Measurements from ENCODE around the gene DOCK7. TPM values are rescaled to one million over a fixed set of nuclear protein-coding genes. Genes with fewer than 3 reads are reported as not detected.

DOCK7 gene
- total RNA-seq, 1 donor from 2014 or later = 36.5 TPM

- TF ChIP-seq, protein P1, sequence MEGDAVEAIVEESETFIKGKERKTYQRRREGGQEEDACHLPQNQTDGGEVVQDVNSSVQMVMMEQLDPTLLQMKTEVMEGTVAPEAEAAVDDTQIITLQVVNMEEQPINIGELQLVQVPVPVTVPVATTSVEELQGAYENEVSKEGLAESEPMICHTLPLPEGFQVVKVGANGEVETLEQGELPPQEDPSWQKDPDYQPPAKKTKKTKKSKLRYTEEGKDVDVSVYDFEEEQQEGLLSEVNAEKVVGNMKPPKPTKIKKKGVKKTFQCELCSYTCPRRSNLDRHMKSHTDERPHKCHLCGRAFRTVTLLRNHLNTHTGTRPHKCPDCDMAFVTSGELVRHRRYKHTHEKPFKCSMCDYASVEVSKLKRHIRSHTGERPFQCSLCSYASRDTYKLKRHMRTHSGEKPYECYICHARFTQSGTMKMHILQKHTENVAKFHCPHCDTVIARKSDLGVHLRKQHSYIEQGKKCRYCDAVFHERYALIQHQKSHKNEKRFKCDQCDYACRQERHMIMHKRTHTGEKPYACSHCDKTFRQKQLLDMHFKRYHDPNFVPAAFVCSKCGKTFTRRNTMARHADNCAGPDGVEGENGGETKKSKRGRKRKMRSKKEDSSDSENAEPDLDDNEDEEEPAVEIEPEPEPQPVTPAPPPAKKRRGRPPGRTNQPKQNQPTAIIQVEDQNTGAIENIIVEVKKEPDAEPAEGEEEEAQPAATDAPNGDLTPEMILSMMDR (IDR thresholded peaks at IDR 0.05) = no peak
- ATAC-seq (no peak), DNase-seq (no peak)
- intact Hi-C loops (cut with DNase I) = no loop called here
- no peak overlapping the region for H3K4me3 ChIP-seq
- peaks cover under 1% of the 10 kb centered on the region for H3K36me3 ChIP-seq
- H3K4me1 ChIP-seq = no peaks in the 10 kb centered on the region
- H3K27ac ChIP-seq = no peak overlapping the region
- H3K27me3 ChIP-seq (ENCODE audit: low read depth) = no peaks in the 10 kb centered on the region
- no peaks in the 10 kb centered on the region for H3K9me3 ChIP-seq
These were observed 164.3 kb downstream of the DOCK7 start for GRCh38 chr1:62523860-62524259.

DNA sequence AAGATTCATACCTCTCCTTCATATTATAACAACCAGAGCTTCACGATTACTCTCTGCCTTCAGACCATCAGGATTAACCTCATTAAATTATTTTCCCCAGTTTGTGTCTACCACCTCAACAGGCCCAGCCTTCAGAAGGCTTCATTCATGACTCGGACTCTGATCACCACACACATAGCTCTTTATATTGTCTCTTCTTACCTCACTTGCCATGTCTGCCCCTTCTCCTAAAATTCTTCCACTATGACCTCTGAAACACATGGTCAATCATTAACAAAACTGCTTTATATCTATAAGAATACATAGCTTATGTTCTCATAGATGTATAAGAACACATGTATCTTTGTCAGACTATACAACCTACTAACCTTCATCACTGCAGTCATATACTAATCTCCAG, 171.6 kb downstream of the DOCK7 start:
- no peaks in the 10 kb centered on the region for H3K27me3 ChIP-seq (ENCODE audit: low read depth)
- no peak for DNase-seq
- ATAC-seq = no peak
- TF ChIP-seq, protein P1 (IDR thresholded peaks at IDR 0.05) = no peak
- no peaks in the 10 kb centered on the region for H3K4me1 ChIP-seq
- no peaks in the 10 kb centered on the region for H3K9me3 ChIP-seq
- H3K36me3 ChIP-seq = no peaks in the 10 kb centered on the region
- intact Hi-C loops (cut with DNase I) = no loop called here
- H3K27ac ChIP-seq = no peak overlapping the region
- no peak overlapping the region for H3K4me3 ChIP-seq

DNA sequence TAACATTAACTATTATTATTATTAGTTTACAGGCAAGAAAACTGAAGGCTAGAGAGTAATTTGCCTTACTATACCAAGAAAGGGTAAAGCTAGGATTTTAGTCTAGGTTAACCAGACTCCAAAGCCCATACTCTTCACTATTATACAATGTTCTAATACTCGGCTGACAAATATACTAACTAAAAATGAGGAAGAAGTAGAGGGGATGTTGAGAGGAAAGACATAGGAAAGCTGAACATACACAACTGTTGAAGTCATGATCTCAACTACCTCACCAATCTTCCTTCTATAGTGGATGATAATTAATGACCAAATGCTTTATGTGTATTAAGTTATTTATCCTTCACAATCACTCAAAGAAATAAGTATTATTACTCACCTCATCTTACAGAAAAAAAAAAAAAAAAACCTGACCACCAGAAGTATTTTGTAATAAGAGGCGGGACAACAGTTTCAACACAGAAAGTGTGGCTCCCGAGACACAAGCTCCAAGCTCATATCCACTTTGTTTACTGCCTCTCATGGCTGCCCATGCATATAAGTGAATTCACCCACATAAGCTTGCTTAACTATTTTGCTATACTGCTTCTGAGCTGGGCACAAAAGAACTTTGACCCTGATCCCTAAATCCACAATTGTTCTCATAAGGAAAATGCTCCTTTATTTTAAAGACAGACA, 173.3 kb downstream of the DOCK7 start:
- TF ChIP-seq, protein P1 (IDR thresholded peaks at IDR 0.05) = no peak
- no peaks in the 10 kb centered on the region for H3K4me1 ChIP-seq
- DNase-seq (no peak), ATAC-seq (no peak)
- H3K27me3 ChIP-seq (ENCODE audit: low read depth) = no peaks in the 10 kb centered on the region
- no peaks in the 10 kb centered on the region for H3K9me3 ChIP-seq
- H3K4me3 ChIP-seq = no peak overlapping the region
- intact Hi-C loops (cut with DNase I) = no loop called here
- peaks cover 6% of the 10 kb centered on the region for H3K36me3 ChIP-seq
- no peak overlapping the region for H3K27ac ChIP-seq

- peaks cover 12% of the 10 kb centered on the region for H3K36me3 ChIP-seq
- no peak overlapping the region for H3K27ac ChIP-seq
- ATAC-seq = no peak
- no peak for DNase-seq
- H3K9me3 ChIP-seq = no peaks in the 10 kb centered on the region
- H3K4me3 ChIP-seq = no peak overlapping the region
- TF ChIP-seq, protein P1 (IDR thresholded peaks at IDR 0.05) = no peak
- H3K27me3 ChIP-seq (ENCODE audit: low read depth) = no peaks in the 10 kb centered on the region
- no peaks in the 10 kb centered on the region for H3K4me1 ChIP-seq
- intact Hi-C loops (cut with DNase I) = no loop called here
These were observed 175.2 kb downstream of the DOCK7 start for GRCh38 chr1:62513013-62513412.

DNA sequence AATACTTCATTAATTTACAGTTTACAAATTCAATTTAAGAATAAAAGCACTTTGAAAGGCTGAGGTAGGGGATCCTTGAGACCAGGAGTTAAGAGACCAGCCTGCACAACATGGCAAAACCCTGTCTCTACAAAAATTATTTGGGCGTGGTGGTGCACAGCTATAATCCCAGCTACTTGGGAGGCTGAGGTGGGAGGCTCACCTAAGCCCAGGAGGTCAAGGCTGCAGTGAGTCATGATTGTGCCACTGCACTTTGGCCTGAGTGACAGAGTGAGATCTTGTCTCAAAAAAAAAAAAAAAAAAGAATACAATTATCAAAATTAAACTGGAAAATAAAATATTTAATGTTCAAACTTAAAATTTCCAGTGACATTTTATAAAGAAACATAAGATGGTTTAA, 179.2 kb downstream of the DOCK7 start:
- Histone ChIP-seq H3K36me3 (peaks cover 25% of the 10 kb centered on the region), H3K27me3 (ENCODE audit: low read depth) (no peaks in the 10 kb centered on the region), H3K4me3 (no peak overlapping the region), H3K9me3 (no peaks in the 10 kb centered on the region), H3K27ac (no peak overlapping the region), H3K4me1 (no peaks in the 10 kb centered on the region)
- ATAC-seq (no peak), DNase-seq (no peak)
- TF ChIP-seq, protein P1 (IDR thresholded peaks at IDR 0.05) = no peak
- intact Hi-C loops (cut with DNase I) = loop anchor here (10.0 kb wide), 1 partner anchor 236 kb away; no protein-coding TSS in a partner anchor
